Measurements from ENCODE around the gene SOX6.

Gene SOX6

DNA sequence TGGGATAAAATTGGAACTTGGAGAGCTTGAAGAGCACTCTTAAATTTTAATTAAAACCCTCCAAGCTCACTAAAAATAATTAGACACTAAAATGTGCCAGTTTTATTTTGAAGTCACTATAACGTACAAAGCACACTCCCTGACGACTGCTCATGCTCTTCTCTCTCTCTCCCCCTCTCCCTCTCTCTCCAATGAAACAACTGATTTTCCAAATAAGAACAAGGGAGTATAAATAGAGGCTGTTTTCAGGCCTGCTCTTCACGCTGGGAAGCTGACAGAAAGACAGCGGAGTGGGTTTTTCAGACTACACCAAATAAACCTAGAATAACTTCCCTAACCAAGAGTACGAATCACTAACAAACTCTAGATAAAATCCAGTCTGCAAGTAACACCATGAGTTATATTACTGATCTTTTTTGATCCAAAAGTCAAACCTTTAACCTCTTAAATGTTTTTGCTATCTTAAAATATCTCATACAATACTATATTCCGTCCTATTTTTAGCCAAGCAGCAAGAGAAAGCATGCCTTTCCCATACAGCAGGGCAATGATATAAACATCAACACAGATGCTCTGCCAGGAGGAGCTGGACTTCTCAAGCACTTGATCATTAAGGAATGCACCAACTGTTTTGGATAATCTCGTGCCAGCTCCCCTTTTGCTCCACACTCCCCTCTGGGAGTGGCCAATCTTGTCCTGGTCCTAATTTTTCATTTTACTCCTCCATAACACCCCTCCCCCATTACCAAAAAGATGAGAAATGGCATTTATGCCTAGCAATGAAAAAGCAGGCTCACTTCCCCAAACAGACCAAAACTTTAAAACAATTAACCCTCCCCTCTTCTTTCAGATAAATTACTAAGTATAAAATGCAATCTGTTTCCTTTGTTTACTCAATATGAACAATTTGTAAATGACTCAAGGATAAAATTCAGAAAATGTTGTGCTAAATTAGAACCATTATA, 116.9 kb downstream of the SOX6 start:
- H3K4me3 ChIP-seq (replicated peaks in 1 of 2; ENCODE audit: low read depth in 2 of 2, low read length in 2 of 2), result no peak overlapping the region
- DNase-seq (ENCODE audit: low read depth in 2 of 2), result no peak
- TF ChIP-seq, protein P1, sequence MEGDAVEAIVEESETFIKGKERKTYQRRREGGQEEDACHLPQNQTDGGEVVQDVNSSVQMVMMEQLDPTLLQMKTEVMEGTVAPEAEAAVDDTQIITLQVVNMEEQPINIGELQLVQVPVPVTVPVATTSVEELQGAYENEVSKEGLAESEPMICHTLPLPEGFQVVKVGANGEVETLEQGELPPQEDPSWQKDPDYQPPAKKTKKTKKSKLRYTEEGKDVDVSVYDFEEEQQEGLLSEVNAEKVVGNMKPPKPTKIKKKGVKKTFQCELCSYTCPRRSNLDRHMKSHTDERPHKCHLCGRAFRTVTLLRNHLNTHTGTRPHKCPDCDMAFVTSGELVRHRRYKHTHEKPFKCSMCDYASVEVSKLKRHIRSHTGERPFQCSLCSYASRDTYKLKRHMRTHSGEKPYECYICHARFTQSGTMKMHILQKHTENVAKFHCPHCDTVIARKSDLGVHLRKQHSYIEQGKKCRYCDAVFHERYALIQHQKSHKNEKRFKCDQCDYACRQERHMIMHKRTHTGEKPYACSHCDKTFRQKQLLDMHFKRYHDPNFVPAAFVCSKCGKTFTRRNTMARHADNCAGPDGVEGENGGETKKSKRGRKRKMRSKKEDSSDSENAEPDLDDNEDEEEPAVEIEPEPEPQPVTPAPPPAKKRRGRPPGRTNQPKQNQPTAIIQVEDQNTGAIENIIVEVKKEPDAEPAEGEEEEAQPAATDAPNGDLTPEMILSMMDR (IDR thresholded peaks at IDR 0.05; ENCODE audit: low read depth, low read length), result no peak

DNA sequence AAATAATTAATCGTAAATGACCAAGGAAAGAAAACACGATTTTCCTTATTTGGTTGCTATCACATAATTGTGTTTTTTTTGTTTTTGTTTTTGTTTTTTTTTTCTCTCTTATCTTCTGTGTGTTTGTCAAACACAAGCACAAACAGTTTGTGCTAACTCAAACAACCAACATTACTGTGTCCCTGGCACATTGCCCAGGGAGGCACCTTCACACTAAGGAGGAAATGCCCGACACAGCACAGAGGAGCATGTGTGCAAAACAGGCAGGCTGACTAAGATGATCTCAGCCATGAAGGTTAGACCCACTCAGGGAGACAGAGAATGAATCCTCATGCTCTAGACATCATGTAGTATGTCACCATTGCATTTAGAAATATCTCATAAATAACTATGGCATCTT, 130.1 kb downstream of the SOX6 start:
- peak; percentile 41 to 53 for DNase-seq (ENCODE audit: low read depth in 2 of 2)
- TF ChIP-seq, protein P1 (IDR thresholded peaks at IDR 0.05; ENCODE audit: low read depth, low read length), result no peak
- no peak overlapping the region for H3K4me3 ChIP-seq (replicated peaks in 1 of 2; ENCODE audit: low read depth in 2 of 2, low read length in 2 of 2)

DNA sequence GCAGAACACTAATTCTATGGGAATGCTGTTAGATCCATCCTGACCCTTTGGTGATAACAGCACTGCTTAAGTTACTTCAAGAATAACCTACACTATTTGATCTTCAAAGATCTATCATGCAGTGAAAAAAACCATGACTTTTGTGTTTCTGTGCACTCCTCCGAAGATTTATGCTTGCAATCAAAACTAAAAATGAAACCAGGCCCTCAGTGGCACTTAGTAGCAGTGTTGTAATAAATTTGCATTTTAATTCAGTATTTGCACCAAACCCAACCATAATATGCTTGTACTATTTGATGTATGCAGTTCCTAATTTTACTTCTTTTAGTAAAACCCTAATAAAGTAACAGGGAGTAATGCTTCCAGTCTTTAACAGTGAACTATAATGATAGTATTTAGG, 130.7 kb downstream of the SOX6 start:
- H3K4me3 ChIP-seq (replicated peaks in 1 of 2; ENCODE audit: low read depth in 2 of 2, low read length in 2 of 2), result no peak overlapping the region
- TF ChIP-seq, protein P1 (IDR thresholded peaks at IDR 0.05; ENCODE audit: low read depth, low read length), result no peak
- DNase-seq (ENCODE audit: low read depth in 2 of 2), result no peak

DNA sequence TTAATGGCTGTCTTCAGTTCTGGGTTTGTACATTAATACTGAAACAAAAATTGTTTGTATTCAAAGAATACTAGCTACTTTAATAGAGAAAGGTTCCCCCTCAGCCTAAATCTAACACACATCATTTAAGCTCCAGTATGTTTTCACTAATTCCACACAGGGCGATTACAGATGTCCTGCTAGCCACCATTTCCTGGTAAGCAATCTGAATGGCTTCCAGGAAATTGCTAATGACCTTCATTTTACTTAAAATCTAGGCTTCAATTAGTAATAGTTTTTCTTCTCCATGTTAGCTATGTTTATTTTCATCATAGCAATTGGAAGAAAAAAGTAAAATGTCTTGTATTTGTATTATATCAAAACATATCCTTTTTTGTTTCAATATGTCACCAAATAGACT, 132.8 kb downstream of the SOX6 start:
- no peak for DNase-seq (ENCODE audit: low read depth in 2 of 2)
- H3K4me3 ChIP-seq (replicated peaks in 1 of 2; ENCODE audit: low read depth in 2 of 2, low read length in 2 of 2), result no peak overlapping the region
- TF ChIP-seq, protein P1 (IDR thresholded peaks at IDR 0.05; ENCODE audit: low read depth, low read length), result no peak

DNA sequence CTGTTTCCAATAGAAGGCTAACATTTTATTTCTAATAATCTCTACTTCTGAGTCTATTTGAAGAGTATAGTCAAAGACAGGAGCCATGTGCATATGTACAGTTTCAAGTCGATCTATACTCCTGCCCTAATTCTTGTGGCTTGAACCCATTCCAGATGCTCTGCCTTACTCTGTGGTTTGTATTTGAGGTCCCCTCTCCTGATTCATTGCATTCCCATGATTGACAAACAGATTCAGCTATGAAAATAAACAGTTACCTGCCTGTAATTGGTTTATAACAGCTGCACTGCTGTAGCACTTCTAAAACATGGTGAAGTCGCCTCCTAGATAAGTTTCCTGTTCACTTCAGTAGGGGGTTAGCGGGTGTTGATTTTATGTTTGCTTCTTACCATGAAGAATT, 138.7 kb downstream of the SOX6 start:
- no peak overlapping the region for H3K4me3 ChIP-seq (replicated peaks in 1 of 2; ENCODE audit: low read depth in 2 of 2, low read length in 2 of 2)
- no peak for DNase-seq (ENCODE audit: low read depth in 2 of 2)
- TF ChIP-seq, protein P1 (IDR thresholded peaks at IDR 0.05; ENCODE audit: low read depth, low read length), result no peak

DNA sequence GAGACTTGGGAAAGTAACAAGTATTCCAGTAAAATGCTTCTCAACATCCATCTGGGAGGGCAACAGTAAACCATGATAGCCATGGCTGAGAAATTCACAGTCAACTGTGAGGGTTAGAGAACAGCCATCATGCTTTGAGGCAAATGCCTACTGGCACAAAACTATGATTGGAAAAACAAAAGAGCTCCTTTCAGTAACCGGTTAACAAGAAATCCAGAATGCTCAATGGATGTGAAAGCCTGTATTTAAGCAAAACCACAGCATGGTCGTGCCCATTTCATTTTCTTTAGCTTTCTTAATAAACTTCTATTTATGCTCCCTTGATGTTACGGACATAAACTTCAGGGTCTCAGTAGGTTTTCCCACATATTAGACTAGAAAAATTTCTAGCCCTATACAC, 139.5 kb downstream of the SOX6 start:
- TF ChIP-seq, protein P1 (IDR thresholded peaks at IDR 0.05; ENCODE audit: low read depth, low read length), result no peak
- no peak overlapping the region for H3K4me3 ChIP-seq (replicated peaks in 1 of 2; ENCODE audit: low read depth in 2 of 2, low read length in 2 of 2)

More for the DNA sequence above, 139.5 kb downstream of the SOX6 start:
- DNase-seq (ENCODE audit: low read depth in 2 of 2), result no peak

Measured in cardiac fibroblast (primary cell).